DMS79 (cell line): ENCODE measurements around the gene NRG4.
"Not testable (repeated sequence)": the region's sequence is repeated elsewhere in the genome, so short reads cannot be mapped to it uniquely, and the experiment has no call there.

Source experiments
- DNase-seq: peaks from one replicate; lab custom pipeline; 2025; lab: John Stamatoyannopoulos, UW

Gene NRG4

GRCh38 chr15:75992897-75993296 lies 19.3 kb downstream of the NRG4 start:
- DNase-seq: no peak

GRCh38 chr15:75989875-75990274 lies 22.3 kb downstream of the NRG4 start:
- no peak for DNase-seq

GRCh38 chr15:75989045-75989444 lies 23.2 kb downstream of the NRG4 start:
- no peak for DNase-seq

DNA sequence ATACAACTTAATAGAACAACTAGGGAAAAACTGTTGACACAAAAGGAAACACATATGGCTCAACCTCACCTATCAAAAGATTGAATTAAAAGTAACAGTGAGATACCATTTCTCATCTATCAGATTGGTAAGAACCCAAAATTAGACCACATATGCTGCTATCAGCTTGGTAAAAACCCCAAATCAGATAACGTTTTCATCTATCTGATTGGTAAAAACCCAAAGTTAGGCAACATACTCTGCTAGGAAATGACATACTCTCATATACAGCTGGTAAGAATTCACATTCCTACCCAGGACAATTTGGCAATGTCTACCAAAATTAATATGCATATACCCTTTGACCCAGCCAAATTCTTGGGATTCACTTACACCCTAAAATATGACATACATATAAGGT lies 26.3 kb downstream of the NRG4 start:
- no peak for DNase-seq

DNA sequence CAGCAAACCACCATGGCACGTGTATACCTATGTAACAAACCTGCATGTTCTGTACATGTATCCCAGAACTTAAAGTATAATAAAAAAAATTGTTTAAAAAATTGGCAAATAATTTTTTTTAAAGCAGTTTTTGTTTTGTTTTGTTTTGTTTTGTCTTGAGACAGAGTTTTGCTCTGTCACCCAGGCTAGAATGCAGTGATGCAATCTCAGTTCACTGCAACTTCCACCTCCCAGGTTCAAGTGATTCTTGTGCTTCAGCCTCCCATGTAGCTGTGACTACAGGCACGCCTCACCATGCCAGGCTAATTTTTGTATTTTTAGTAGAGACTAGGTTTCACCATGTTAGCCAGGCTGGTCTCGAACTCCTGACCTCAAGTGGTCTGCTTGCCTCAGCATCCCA lies 27.5 kb downstream of the NRG4 start:
- DNase-seq: not testable (repeated sequence)

DNA sequence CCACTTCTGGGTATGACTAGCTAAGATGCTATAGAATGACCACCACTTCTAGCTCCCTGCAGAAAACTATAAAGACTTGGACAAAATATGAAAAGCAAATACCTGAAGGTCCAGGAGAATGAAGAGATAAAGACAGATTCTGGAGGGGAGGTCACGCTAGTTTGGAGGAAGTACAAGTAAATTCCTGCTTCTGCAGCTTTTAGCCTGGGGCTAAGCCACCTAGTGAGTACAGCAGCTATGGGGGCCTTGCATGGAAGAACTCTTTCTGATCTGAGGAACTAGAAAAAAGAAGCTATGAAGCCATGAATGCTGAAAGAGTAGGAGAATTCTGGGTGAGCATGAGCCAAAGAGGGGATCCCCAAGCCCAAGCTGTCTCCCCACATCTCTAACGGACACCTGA lies 29.8 kb downstream of the NRG4 start:
- DNase-seq: no peak

GRCh38 chr15:75981149-75981815 lies 30.9 kb downstream of the NRG4 start:
- DNase-seq: no peak

DNA sequence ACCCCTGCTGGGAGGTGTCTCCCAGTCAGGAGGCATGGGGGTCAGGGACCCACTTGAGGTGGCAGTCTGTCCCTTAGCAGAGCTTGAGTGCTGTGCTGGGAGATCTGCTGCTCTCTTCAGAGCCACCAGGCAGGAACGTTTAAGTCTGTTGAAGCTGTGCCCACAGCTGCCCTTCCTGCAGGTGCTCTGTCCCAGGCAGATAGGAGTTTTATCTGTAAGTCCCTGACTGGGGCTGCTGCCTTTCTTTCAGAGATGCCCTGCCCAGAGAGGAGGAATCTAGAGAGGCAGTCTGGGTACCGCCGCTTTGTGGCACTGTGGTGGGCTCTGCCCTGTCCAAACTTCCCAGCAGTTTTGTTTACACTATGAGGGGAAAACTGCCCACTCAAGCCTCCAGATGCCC lies 35.5 kb downstream of the NRG4 start:
- DNase-seq: not testable (repeated sequence)

DNA sequence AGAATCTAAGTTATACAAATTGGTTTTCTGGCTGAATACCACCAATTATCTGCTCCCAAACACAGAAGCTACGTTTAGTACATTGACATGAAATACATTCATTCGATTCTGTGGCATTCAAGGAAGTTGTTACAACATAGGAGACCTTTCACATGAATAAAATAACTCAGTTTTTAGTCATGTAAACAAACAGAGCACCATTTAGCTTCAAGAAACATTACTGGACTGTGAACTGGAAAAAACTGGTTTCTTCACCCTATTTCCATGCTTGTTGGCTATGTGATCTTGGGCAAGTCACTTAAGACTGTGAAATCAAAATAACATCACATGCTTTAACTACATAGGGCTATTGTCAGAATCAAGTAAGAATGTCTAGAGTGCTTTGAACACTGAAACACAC lies 46.2 kb downstream of the NRG4 start:
- no peak for DNase-seq

DNA sequence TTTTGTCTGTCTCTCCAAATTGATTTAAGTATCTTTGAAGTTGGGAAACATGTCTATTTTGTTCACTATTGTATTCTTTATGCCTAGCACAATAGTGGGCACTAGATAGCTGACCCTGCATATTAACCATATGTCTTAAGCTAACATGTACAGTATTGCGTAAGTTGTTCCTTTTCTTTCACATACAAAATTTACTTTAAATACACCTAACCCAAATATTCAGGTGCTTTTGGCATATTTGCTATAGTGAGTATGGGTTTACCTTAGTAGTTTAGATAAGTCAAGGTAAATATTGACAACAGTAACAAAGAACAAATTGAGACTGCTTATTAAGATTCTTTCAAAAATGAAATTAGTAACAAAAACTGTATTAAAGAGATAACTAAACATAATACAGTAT lies 50.9 kb downstream of the NRG4 start:
- no peak for DNase-seq

DNA sequence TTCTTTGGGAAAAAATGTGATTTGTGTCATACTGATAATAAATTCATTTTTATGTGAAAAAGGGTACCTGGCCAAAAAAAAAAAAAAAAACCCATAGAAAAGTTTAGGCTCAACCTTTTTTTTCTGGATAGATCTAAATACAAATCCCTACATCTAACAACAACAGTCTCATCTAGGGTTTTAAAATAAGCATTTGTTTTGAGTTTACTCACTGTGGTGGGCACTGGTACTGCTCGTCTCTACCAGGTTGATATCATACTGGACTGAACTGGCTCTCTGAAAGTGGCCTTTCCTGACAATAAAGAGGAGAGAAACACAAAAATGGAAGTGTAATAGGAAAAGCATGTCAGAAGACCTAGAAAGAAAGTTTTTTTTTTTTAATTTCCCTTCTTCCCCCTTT lies 56.5 kb downstream of the NRG4 start:
- no peak for DNase-seq

DNA sequence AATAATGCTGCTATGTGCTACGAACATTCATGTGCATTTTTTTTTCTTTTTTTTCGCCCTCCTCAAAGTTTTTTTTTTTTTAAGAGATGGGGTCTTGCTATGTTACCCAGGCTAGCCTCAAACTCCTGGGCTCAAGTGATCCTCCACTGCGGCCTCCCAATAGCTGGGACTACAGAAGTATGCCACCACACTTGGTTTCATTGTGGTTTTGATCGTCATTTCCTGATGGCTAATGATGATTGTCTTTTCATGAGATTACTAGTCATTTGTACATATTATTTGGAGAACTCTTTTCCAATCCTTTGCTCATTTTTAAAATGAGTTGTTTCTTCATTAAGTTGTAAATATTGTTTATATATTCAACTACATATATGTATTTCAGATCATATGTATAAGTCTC lies 59.7 kb downstream of the NRG4 start:
- DNase-seq: no peak

- DNase-seq: no peak
Observed at GRCh38 chr15:75948761-75949296, 63.4 kb downstream of the NRG4 start.

DNA sequence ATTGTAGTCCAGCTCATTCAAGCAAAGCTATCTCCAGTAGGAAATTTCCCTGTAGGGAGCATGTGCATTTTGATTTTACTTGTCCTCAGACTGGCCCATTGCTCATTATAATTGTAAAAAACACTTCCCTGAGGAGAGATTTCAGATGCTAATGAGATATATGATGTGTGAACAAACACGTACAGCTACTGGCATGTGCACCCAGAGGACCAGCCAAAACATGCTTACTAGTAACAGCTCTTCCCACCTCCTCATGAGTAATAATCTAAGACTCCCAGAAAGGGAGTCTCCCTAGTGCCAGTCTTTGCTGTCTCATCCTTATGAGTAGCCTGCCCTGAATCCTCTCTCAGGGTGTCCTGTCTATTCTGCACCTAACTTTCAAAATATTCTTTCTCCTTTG lies 65.1 kb downstream of the NRG4 start:
- DNase-seq: no peak

- DNase-seq: no peak
Observed at GRCh38 chr15:75945953-75946352, 66.3 kb downstream of the NRG4 start.

DNA sequence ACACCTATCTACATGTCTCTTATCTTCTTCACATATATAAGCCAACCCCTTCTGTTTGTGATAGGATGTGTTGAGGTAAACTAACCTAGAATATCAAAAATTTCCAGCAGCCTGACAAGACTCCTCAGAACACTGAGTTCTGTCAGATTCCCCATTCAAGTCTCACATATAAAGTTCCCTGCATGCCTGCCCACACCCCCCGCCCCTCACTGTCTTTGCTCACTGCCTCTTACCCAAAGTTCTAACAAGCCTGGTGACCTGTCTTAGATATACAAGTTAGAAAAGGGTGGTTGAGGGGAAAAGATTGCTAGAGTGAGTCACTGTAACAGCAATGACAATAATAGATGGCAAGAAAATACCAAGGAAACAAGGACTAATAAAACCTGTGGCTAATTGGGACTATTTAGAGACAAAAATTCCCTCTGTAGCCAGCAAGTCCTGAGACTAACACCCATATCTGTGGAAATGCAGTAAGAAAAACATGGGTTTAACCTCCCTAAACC lies 68.5 kb downstream of the NRG4 start:
- no peak for DNase-seq

DNA sequence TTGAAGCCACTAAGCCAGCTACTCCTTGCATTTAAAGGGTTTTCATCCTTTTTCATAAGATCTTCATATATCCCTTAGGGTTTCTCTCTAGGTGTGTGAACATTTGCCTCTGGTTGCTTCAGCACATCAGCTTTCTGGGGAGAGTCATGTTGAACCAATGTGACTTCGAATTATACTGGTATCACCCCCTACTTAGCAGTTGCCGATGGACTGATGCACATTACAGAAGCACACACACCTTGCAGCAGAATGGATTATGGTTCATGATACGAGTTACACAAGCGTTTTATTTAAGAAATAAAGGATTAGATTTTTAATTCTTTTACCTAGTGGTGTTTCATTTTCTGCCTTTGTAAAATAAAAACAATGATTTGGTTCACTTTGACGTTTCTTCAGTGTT lies 69.0 kb downstream of the NRG4 start:
- DNase-seq: no peak

- DNase-seq: no peak
Observed at GRCh38 chr15:75942464-75942863, 69.8 kb downstream of the NRG4 start.

GRCh38 chr15:75930866-75931265 lies 81.4 kb downstream of the NRG4 start:
- DNase-seq: no peak

DNA sequence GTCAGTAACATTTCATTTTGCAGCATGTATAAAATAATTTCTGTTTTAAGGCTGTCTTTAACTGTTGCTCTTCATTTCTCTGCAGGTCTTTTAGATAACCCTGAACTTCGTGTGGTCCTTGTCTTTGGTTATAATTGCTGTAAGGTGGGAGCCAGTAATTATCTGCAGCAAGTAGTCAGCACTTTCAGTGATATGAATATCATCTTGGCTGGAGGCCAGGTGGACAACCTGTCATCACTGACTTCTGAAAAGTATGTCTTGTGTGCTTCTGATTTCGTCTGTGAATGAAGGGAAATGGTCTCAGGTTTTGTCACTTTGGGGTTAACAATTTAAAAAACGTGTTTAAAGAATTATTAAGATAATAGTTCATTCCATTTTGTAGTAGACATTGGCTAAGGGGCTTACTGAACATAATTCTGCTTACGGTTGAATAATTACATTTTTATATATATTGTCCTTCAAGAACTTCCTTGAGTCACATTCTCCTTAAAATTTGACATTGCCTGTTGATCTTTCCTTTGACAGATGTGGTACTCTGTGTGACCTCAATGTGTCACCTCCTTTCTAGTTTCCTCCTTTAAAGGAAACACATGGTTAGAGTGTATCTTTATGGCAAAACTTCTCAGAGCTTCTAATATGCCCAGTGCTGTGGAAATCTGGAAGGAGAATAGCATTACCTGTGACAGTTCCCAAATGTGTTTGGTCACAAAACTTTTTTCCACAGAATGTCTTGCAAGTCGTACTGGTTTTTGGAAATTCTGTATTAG lies 82.2 kb downstream of the NRG4 start:
- DNase-seq: no peak

DNA sequence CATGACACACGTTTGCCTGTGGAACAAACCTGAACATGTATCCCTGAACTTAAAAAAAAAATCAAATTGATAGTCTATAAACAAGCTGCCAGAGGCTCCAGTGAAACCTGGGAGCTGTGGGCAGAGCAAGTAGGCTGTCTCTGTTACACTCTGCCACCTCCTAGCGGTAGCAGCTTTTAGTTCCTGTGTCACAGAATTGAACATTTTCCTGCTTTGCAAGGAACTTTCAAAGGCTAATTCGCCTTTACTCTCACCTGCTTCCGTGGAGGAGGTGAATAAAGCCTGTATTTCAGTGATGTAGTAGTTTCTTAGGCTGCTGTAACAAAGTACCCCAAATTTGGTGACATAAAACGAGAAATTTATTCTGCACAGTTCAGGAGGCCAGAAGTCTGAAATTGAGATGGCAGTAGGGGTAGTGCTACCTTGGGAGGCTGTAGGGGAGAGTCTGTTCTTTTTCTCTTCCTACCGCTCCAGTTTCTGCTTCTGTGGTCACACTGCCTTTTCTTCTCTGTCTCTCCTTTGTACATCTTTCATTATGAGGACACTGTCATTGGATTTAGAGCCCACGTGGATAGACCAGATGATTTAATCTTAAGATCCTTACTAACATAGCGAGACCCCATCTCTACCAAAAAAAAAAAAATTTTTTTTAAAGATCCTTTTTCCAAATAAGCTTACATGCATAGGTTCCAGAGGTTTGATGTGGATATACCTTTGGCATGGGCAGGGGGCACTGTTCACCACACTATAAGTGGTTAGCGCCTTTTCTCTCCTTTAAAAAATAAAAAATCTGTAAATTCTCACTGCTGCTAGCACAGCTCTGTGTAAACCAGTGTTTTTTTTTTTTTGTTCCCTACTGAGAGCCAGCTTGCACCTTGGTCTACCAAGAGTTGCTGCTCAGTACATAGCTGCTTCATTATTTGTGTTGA lies 83.3 kb downstream of the NRG4 start:
- no peak for DNase-seq

GRCh38 chr15:75927601-75928000 lies 84.6 kb downstream of the NRG4 start:
- no peak for DNase-seq
